SK-N-SH (cell line): Measurements from ENCODE around the gene TMEM255B. TPM values are rescaled to one million over a fixed set of nuclear protein-coding genes. Genes with fewer than 3 reads are reported as not detected.

ENCODE experiments used
- CTCF ChIA-PET: fragments of 300-600, 350-600 bp; formaldehyde crosslinking; extraction: SDS; loops from one replicate; lab custom pipeline; 2021; lab: Yijun Ruan, JAX
- POLR2A ChIA-PET: fragments of 350-600 bp; sonication (Branson Sonifier 250); formaldehyde crosslinking; extraction: SDS; loops from one replicate; lab custom pipeline; 2020; ENCODE audit warnings: antibody characterized with exemption, inconsistent platforms; lab: Yijun Ruan, JAX
- DNase-seq: peaks from one replicate; pipeline ENCODE4 v3.0.0; 2012
- H2AFZ ChIP-seq: fragments of 200-600 bp; sonication (generic); 2 replicates; pipeline ENCODE4 v1.8.1; 2016; ENCODE audit warnings: antibody characterized with exemption, mild to moderate bottlenecking, low read depth
- H3F3A ChIP-seq: fragments of 200-600 bp; sonication (generic); replicated peaks from 2 replicates; pipeline ENCODE3; 2016; ENCODE audit warnings: antibody characterized with exemption, mild to moderate bottlenecking; ENCODE audit not compliant: insufficient read depth
- H3K27ac ChIP-seq, 2 experiments: fragments of 200-500 bp in 1 of 2; fragments of 200-600 bp in 1 of 2; sonication (Bioruptor generic) in 1 of 2; sonication (generic), shearing (Covaris generic) in 1 of 2; 2 replicates each; pipeline versions ENCODE4 v1.5.1 to v1.6.1; 2014 to 2016; ENCODE audit warnings: low read depth in 2 of 2, inconsistent platforms in 1 of 2, low read length in 1 of 2, mild to moderate bottlenecking in 1 of 2, mixed read lengths in 1 of 2
- H3K27me3 ChIP-seq: fragments of 200-600 bp; sonication (generic), shearing (Covaris generic); 2 replicates; pipeline ENCODE4 v1.6.1; 2016; ENCODE audit warnings: mixed run types; ENCODE audit not compliant: insufficient read depth
- H3K36me3 ChIP-seq, 2 experiments: fragments of 200-500 bp in 1 of 2; fragments of 200-600 bp in 1 of 2; sonication (Bioruptor generic) in 1 of 2; sonication (generic) in 1 of 2; replicated peaks in 1 of 2; 2 replicates each; pipeline versions ENCODE3 to v1.5.1; 2014 to 2016; ENCODE audit warnings: low read length in 1 of 2, mild to moderate bottlenecking in 1 of 2; ENCODE audit not compliant: insufficient read depth in 2 of 2, control insufficient read depth in 1 of 2
- H3K4me1 ChIP-seq, 2 experiments: fragments of 200-500 bp in 1 of 2; fragments of 200-600 bp in 1 of 2; sonication (Bioruptor generic) in 1 of 2; sonication (generic), shearing (Covaris generic) in 1 of 2; 2 replicates each; pipeline versions ENCODE4 v1.5.1 to v1.6.1; 2014 to 2016; ENCODE audit warnings: low read depth in 1 of 2, low read length in 1 of 2, mixed run types in 1 of 2; ENCODE audit not compliant: insufficient read depth in 2 of 2, control insufficient read depth in 1 of 2
- H3K4me2 ChIP-seq: fragments of 200-600 bp; sonication (generic), shearing (Covaris generic); 2 replicates; pipeline ENCODE4 v1.6.1; 2017; ENCODE audit warnings: mixed run types
- H3K4me3 ChIP-seq, 2 experiments: fragments of 200-500 bp in 1 of 2; fragments of 200-600 bp in 1 of 2; sonication (Bioruptor generic) in 1 of 2; sonication (generic), shearing (Covaris generic) in 1 of 2; 2 replicates each; pipeline versions ENCODE4 v1.5.1 to v1.8.1; 2014 to 2016; ENCODE audit warnings: low read depth in 2 of 2, inconsistent platforms in 1 of 2, low read length in 1 of 2, mild to moderate bottlenecking in 1 of 2, mixed read lengths in 1 of 2, moderate library complexity in 1 of 2
- H3K79me2 ChIP-seq: fragments of 200-600 bp; sonication (generic); 2 replicates; pipeline ENCODE4 v1.8.1; 2017; ENCODE audit warnings: mild to moderate bottlenecking; ENCODE audit not compliant: insufficient read depth
- H3K9ac ChIP-seq: fragments of 200-600 bp; sonication (generic); 2 replicates; pipeline ENCODE4 v1.6.1; 2017; ENCODE audit warnings: mixed run types
- H3K9me2 ChIP-seq: fragments of 200-600 bp; sonication (generic); 2 replicates; pipeline ENCODE4 v1.6.1; 2017; ENCODE audit warnings: mixed run types
- H3K9me3 ChIP-seq: fragments of 200-600 bp; sonication (generic); 2 replicates; pipeline ENCODE4 v1.6.1; 2017; ENCODE audit warnings: mixed run types, mild to moderate bottlenecking, moderate library complexity
- H4K20me1 ChIP-seq: fragments of 200-600 bp; sonication (generic); 2 replicates; pipeline ENCODE4 v1.6.1; 2017; ENCODE audit warnings: mild to moderate bottlenecking, mixed run types; ENCODE audit not compliant: insufficient read depth
- CTCF ChIP-seq: fragments of 200-600 bp; sonication (generic); IDR thresholded peaks from 2 replicates; pipeline ENCODE4 v1.6.1; 2017; ENCODE audit warnings: antibody characterized with exemption, mild to moderate bottlenecking, moderate library complexity
- ELF1 ChIP-seq: IDR thresholded peaks from 2 replicates; pipeline ENCODE4 v1.4.0; 2012
- FOSL2 ChIP-seq: IDR thresholded peaks from 2 replicates; pipeline ENCODE4 v1.4.0; 2012; ENCODE audit warnings: low read depth, mild to moderate bottlenecking, moderate library complexity, borderline replicate concordance
- FOXJ3 ChIP-seq: sonication (generic); formaldehyde crosslinking; IDR thresholded peaks from 2 replicates; pipeline ENCODE4 v1.5.1; 2020; ENCODE audit warnings: mild to moderate bottlenecking, missing genetic modification reagents
- FOXM1 ChIP-seq: IDR thresholded peaks from 2 replicates; pipeline ENCODE4 v1.4.0; 2012; ENCODE audit warnings: low read depth, mild to moderate bottlenecking
- JUND ChIP-seq: IDR thresholded peaks from 2 replicates; pipeline ENCODE4 v1.4.0; 2012
- MAX ChIP-seq: IDR thresholded peaks from 2 replicates; pipeline ENCODE4 v1.4.0; 2012; ENCODE audit warnings: low read depth
- SMC3 ChIP-seq: IDR thresholded peaks from 2 replicates; pipeline ENCODE4 v1.6.1; 2012; ENCODE audit warnings: low read depth, low read length, improper control_type of control experiment
- USF1 ChIP-seq: IDR thresholded peaks from 2 replicates; pipeline ENCODE4 v1.4.0; 2012; ENCODE audit warnings: low read depth, borderline replicate concordance
- ZBTB33 ChIP-seq: IDR thresholded peaks from 2 replicates; pipeline ENCODE4 v1.4.0; 2012; ENCODE audit warnings: low read depth, borderline replicate concordance
- WGBS: methylation state at CpG from one replicate; pipeline ENCODE4 v1.1.6; 2017; ENCODE audit warnings: low lambda C conversion rate; 5-methylcytosine and 5-hydroxymethylcytosine counted together
- polyA plus RNA-seq, 3 experiments: library from polyadenylated mRNA; depleted of rRNA; stranded (reverse); fragments of >200 nt; gene quantifications; 2 replicates each; pipeline ENCODE4 v1.2.3, GENCODE V29; 2012

Gene TMEM255B
- polyA plus RNA-seq, 1 of the 3 experiments (the other 2 are of a cell fraction) = 14.8 TPM

GRCh38 chr13:113758651-113759524 lies at the start of gene TMEM255B (continued):
- TF ChIP-seq FOXJ3 (CRISPR knock-in tag) (no peak), SMC3 (peak; percentile 1; the same call in 1 of the 2 replicates), CTCF (peak; percentile 39), ZBTB33 (no peak), USF1 (no peak), JUND (no peak), ELF1 (no peak)

- H4K20me1 ChIP-seq = no peaks in the 10 kb centered on the region
- ChIA-PET POLR2A (interaction anchor here (0.6 kb wide), 1 partner anchor 52 kb away, joined by 3 read pairs; no protein-coding TSS in a partner anchor), CTCF (no interaction called here)
- H3K9me2 ChIP-seq = no peaks in the 10 kb centered on the region
- H3K27ac ChIP-seq = no peak overlapping the region
- no peak overlapping the region for H3K4me3 ChIP-seq
- no peaks in the 10 kb centered on the region for H3K27me3 ChIP-seq
- no peak overlapping the region for H3K9ac ChIP-seq
- no peaks in the 10 kb centered on the region for H3K36me3 ChIP-seq
- no peak overlapping the region for H2AFZ ChIP-seq
- no peak for TF ChIP-seq FOXM1
- no peak for TF ChIP-seq MAX
- no peak for TF ChIP-seq FOSL2
- no peak for TF ChIP-seq ELF1
- 69% methylated on average over 4 of the region's 11 CpGs for WGBS
- H3F3A ChIP-seq = peaks cover 13% of the 10 kb centered on the region
- no peak for DNase-seq
- no peaks in the 10 kb centered on the region for H3K9me3 ChIP-seq
- H3K79me2 ChIP-seq = no peaks in the 10 kb centered on the region
- H3K4me1 ChIP-seq = peaks cover 0 to 23% of the 10 kb centered on the region in 2 experiments; a peak in 1 of 4 replicates
- H3K4me2 ChIP-seq = no peak overlapping the region
These were observed 36.1 kb upstream of the TMEM255B start for GRCh38 chr13:113722921-113723320.
